ENCODE results near the gene BPIFB1. TPM values are rescaled to one million over a fixed set of nuclear protein-coding genes. Genes with fewer than 3 reads are reported as not detected.

The BPIFB1 gene
- total RNA-seq, 1 donor from 2014 or later = not detected

- H3K4me1 ChIP-seq = no peaks in the 10 kb centered on the region
- DNase-seq = no peak
- H3K27ac ChIP-seq (replicated peaks) = no peak overlapping the region
- no peaks in the 10 kb centered on the region for H3K9me3 ChIP-seq (replicated peaks)
- intact Hi-C loops (cut with micrococcal nuclease) = no loop called here
- no peak overlapping the region for H3K4me3 ChIP-seq
- H3K27me3 ChIP-seq (ENCODE audit: low read depth) = peaks cover 93% of the 10 kb centered on the region
- no peak for TF ChIP-seq CTCF (IDR thresholded peaks at IDR 0.05; ENCODE audit: borderline replicate concordance)
- H3K36me3 ChIP-seq = no peaks in the 10 kb centered on the region
Observed at GRCh38 chr20:33281550-33282146, 1.4 kb upstream of the BPIFB1 start.

GRCh38 chr20:33282196-33282934 lies 649 bp upstream of the BPIFB1 start:
- Histone ChIP-seq H3K4me1 (no peaks in the 10 kb centered on the region), H3K27ac (replicated peaks) (no peak overlapping the region), H3K4me3 (no peak overlapping the region), H3K27me3 (ENCODE audit: low read depth) (peaks cover 97% of the 10 kb centered on the region), H3K9me3 (replicated peaks) (no peaks in the 10 kb centered on the region), H3K36me3 (no peaks in the 10 kb centered on the region)
- TF ChIP-seq CTCF (IDR thresholded peaks at IDR 0.05; ENCODE audit: borderline replicate concordance) = no peak
- intact Hi-C loops (cut with micrococcal nuclease) = no loop called here
- DNase-seq = no peak

GRCh38 chr20:33284284-33284683 lies 1.3 kb downstream of the BPIFB1 start:
- Histone ChIP-seq H3K4me3 (no peak overlapping the region), H3K36me3 (no peaks in the 10 kb centered on the region), H3K27me3 (ENCODE audit: low read depth) (peaks cover 94% of the 10 kb centered on the region), H3K4me1 (no peaks in the 10 kb centered on the region), H3K27ac (replicated peaks) (no peak overlapping the region), H3K9me3 (replicated peaks) (no peaks in the 10 kb centered on the region)
- intact Hi-C loops (cut with micrococcal nuclease) = no loop called here
- no peak for DNase-seq
- TF ChIP-seq CTCF (IDR thresholded peaks at IDR 0.05; ENCODE audit: borderline replicate concordance) = no peak

- no peak for TF ChIP-seq CTCF (IDR thresholded peaks at IDR 0.05; ENCODE audit: borderline replicate concordance)
- Histone ChIP-seq H3K27ac (replicated peaks) (no peak overlapping the region), H3K27me3 (ENCODE audit: low read depth) (peaks cover 91% of the 10 kb centered on the region), H3K9me3 (replicated peaks) (no peaks in the 10 kb centered on the region), H3K4me1 (no peaks in the 10 kb centered on the region), H3K4me3 (no peak overlapping the region), H3K36me3 (no peaks in the 10 kb centered on the region)
- intact Hi-C loops (cut with micrococcal nuclease) = no loop called here
- DNase-seq = no peak
Observed at GRCh38 chr20:33284937-33285336, 1.9 kb downstream of the BPIFB1 start.

- H3K9me3 ChIP-seq (replicated peaks) = no peaks in the 10 kb centered on the region
- peaks cover 88% of the 10 kb centered on the region for H3K27me3 ChIP-seq (ENCODE audit: low read depth)
- no peaks in the 10 kb centered on the region for H3K4me1 ChIP-seq
- no peak for DNase-seq
- TF ChIP-seq CTCF (IDR thresholded peaks at IDR 0.05; ENCODE audit: borderline replicate concordance) = no peak
- intact Hi-C loops (cut with micrococcal nuclease) = no loop called here
- H3K36me3 ChIP-seq = no peaks in the 10 kb centered on the region
- no peak overlapping the region for H3K4me3 ChIP-seq
- no peak overlapping the region for H3K27ac ChIP-seq (replicated peaks)
Observed at GRCh38 chr20:33285861-33286495, 3.0 kb downstream of the BPIFB1 start.

Data from left ventricle myocardium inferior (tissue), 1 donor.